Measurements from ENCODE around the gene PRELID3B. TPM values are rescaled to one million over a fixed set of nuclear protein-coding genes. Genes with fewer than 3 reads are reported as not detected.

PRELID3B gene
- total and polyA plus RNA-seq, 2 of the 13 experiments (the other 11 are each of a cell fraction or from before 2014, with no cell fraction given): 23.3 to 42.6 TPM

DNA sequence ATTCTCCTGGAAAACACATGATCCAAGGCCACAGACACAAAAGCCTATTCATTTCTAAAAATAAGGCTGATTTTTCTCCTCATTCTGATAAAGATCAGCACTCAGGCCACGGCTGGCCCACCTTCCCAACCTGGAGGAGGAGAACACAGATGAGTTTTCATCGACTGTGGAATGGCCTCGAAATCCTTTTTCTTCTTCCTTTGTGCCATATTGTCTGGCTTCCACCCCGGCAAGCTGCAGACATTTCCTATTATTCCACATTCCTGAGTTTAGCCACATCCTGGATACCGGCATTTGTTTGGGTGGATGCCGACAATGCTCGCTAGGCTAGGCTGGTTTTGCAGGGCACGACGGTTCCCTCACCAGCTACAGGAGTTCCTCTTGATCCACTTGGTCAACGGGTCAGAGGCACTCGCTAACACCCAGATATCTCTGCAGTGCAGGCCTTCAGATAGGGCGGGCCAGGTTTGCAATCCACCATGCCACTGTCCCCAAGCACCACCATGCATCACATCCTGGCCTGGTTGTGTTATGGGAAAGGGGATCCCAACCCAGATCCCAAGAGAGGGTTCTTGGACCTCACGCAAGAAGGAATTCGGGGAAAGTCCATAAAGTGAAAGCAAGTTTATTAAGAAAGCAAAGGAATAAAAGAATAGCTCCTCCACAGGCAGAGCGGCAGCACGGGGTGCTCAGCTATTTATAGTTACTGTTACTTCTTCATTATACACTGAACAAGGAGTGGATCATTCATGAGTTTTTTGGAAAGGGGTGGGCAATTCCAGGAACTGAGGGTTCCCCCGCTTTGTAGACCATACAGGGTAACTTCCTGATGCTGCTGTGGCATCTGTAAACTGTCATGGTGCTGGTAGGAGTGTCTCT is 31.4 kb downstream of the PRELID3B start (continued):
- TF ChIP-seq KMT2A (CRISPR knock-in tag; IDR thresholded peaks at IDR 0.05): 0 out of 2 replicates have a peak, but pooled peaks have one; percentile 43
- TF ChIP-seq ZNF572 (CRISPR knock-in tag; IDR thresholded peaks at IDR 0.05): no peak
- no peak for TF ChIP-seq ZNF33A (CRISPR knock-in tag; IDR thresholded peaks at IDR 0.05; ENCODE audit: borderline replicate concordance)
- TF ChIP-seq MYC (CRISPR knock-in tag; IDR thresholded peaks at IDR 0.05; ENCODE audit: borderline replicate concordance): peak; percentile 33; the same call in 1 of the 2 replicates
- TF ChIP-seq THAP11 (CRISPR knock-in tag; IDR thresholded peaks at IDR 0.05): no peak
- no peak for TF ChIP-seq ZC3H13 (CRISPR knock-in tag; IDR thresholded peaks at IDR 0.05)
- 0 out of 2 replicates have a peak, but pooled peaks have one; percentile 46 for TF ChIP-seq FOXJ3 (CRISPR knock-in tag; IDR thresholded peaks at IDR 0.05; ENCODE audit: borderline replicate concordance)
- TF ChIP-seq, protein P1, sequence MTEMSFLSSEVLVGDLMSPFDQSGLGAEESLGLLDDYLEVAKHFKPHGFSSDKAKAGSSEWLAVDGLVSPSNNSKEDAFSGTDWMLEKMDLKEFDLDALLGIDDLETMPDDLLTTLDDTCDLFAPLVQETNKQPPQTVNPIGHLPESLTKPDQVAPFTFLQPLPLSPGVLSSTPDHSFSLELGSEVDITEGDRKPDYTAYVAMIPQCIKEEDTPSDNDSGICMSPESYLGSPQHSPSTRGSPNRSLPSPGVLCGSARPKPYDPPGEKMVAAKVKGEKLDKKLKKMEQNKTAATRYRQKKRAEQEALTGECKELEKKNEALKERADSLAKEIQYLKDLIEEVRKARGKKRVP (CRISPR knock-in tag; IDR thresholded peaks at IDR 0.05): no peak
- no peak for TF ChIP-seq ZNF260 (CRISPR knock-in tag; IDR thresholded peaks at IDR 0.05; ENCODE audit: borderline replicate concordance, low read depth)
- no peak for TF ChIP-seq CEBPB (IDR thresholded peaks at IDR 0.05; ENCODE audit: borderline replicate concordance, low read depth, low read length)
- no peak for TF ChIP-seq ZNF607 (CRISPR knock-in tag; IDR thresholded peaks at IDR 0.05; ENCODE audit: borderline replicate concordance)
- no peak for TF ChIP-seq ISX (CRISPR knock-in tag; conservative IDR thresholded peaks at IDR 0.05)
- no peak for TF ChIP-seq ZNF205 (CRISPR knock-in tag; IDR thresholded peaks at IDR 0.05)
- TF ChIP-seq, protein P2, sequence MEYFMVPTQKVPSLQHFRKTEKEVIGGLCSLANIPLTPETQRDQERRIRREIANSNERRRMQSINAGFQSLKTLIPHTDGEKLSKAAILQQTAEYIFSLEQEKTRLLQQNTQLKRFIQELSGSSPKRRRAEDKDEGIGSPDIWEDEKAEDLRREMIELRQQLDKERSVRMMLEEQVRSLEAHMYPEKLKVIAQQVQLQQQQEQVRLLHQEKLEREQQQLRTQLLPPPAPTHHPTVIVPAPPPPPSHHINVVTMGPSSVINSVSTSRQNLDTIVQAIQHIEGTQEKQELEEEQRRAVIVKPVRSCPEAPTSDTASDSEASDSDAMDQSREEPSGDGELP (IDR thresholded peaks at IDR 0.05; ENCODE audit: borderline replicate concordance, low read depth): no peak
- no peak for TF ChIP-seq GZF1 (CRISPR knock-in tag; IDR thresholded peaks at IDR 0.05)
- TF ChIP-seq ZNF451 (CRISPR knock-in tag; IDR thresholded peaks at IDR 0.05): 0 out of 2 replicates have a peak, but pooled peaks have one; percentile 43
- no peak for TF ChIP-seq HMG20B (CRISPR knock-in tag; conservative IDR thresholded peaks at IDR 0.05)
- no peak; the same call in 1 of the 2 replicates for TF ChIP-seq RFX1 (IDR thresholded peaks at IDR 0.05)
- TF ChIP-seq, protein P3, sequence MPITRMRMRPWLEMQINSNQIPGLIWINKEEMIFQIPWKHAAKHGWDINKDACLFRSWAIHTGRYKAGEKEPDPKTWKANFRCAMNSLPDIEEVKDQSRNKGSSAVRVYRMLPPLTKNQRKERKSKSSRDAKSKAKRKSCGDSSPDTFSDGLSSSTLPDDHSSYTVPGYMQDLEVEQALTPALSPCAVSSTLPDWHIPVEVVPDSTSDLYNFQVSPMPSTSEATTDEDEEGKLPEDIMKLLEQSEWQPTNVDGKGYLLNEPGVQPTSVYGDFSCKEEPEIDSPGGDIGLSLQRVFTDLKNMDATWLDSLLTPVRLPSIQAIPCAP (CRISPR knock-in tag; IDR thresholded peaks at IDR 0.05; ENCODE audit: low read depth): no peak
- TF ChIP-seq ATAD3A (CRISPR knock-in tag; IDR thresholded peaks at IDR 0.05): no peak
- TF ChIP-seq ZBTB8A (CRISPR knock-in tag; IDR thresholded peaks at IDR 0.05; ENCODE audit: borderline replicate concordance, low read depth): no peak
- no peak for TF ChIP-seq ZNF883 (CRISPR knock-in tag; IDR thresholded peaks at IDR 0.05; ENCODE audit: not compliant biosample characterization)
- TF ChIP-seq SAP130 (CRISPR knock-in tag; IDR thresholded peaks at IDR 0.05; ENCODE audit: low read depth): peak; percentile 56
- TF ChIP-seq, protein P4, sequence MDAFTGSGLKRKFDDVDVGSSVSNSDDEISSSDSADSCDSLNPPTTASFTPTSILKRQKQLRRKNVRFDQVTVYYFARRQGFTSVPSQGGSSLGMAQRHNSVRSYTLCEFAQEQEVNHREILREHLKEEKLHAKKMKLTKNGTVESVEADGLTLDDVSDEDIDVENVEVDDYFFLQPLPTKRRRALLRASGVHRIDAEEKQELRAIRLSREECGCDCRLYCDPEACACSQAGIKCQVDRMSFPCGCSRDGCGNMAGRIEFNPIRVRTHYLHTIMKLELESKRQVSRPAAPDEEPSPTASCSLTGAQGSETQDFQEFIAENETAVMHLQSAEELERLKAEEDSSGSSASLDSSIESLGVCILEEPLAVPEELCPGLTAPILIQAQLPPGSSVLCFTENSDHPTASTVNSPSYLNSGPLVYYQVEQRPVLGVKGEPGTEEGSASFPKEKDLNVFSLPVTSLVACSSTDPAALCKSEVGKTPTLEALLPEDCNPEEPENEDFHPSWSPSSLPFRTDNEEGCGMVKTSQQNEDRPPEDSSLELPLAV (CRISPR knock-in tag; conservative IDR thresholded peaks at IDR 0.05; ENCODE audit: low read depth): no peak
- no peak for TF ChIP-seq ZNF777 (CRISPR knock-in tag; IDR thresholded peaks at IDR 0.05)
- TF ChIP-seq ZNF550 (CRISPR knock-in tag; IDR thresholded peaks at IDR 0.05; ENCODE audit: borderline replicate concordance): no peak
- TF ChIP-seq CREB1 (IDR thresholded peaks at IDR 0.05): no peak
- TF ChIP-seq CREB1 (CRISPR knock-in tag; IDR thresholded peaks at IDR 0.05): no peak

All from HepG2 (cell line).